Measurements from ENCODE around the gene INTS4.
"Not testable (repeated sequence)": the region's sequence is repeated elsewhere in the genome, so short reads cannot be mapped to it uniquely, and the experiment has no call there.

DNA sequence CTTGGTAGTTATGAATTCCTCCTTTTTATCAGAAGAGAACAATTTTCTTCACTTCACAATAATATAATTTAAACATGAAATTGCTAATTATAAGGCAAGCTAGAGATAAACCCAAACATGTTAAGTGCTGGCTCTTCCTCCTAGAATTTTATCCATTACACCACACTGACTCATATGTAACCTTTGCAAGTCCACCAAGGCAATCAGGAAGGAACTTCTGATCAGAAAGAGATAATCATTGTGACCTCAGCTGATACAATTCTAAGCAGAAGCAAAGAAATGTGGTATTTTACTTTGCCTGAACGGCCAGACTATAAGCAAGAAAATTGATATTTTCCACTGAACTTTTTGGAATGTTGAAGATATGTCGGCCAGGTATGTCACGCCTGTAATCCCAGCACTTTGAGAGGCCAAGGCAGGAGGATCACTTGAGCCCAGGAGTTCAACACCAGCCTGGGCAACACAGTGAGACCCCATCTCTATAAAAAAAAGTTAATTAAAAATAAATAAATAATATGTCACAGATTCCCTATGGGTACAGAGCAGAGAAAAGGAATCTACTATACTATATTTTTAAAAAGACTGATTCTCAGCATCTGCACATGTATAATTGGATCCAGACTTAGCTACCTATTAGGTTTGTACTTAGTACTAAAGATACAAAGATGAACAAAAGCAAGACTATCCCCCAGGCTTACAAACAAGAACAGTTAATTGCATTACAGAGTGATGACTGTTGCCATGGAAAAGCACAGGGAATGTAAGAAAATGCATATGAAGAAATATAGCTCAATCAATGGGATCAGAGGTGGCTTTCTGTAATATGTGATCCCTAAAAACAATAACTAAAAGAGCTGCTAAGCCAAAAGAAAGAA lies 63.9 kb downstream of the INTS4 start:
- not testable (repeated sequence) for TF ChIP-seq POLR2A, CTCF (IDR thresholded peaks at IDR 0.05)
